Measurements from ENCODE around the gene CRTAP.
"Not testable (repeated sequence)": the region's sequence is repeated elsewhere in the genome, so short reads cannot be mapped to it uniquely, and the experiment has no call there.

The CRTAP gene

GRCh38 chr3:33099701-33100100, 14.1 kb upstream of the CRTAP start:
- no peak for DNase-seq (ENCODE audit: low spot score)

- DNase-seq (ENCODE audit: low spot score), result no peak
These were observed 13.6 kb upstream of the CRTAP start for GRCh38 chr3:33100229-33100628.

GRCh38 chr3:33103034-33103433, 10.8 kb upstream of the CRTAP start:
- DNase-seq (ENCODE audit: low spot score), result no peak

GRCh38 chr3:33103480-33103879, 10.3 kb upstream of the CRTAP start:
- no peak for DNase-seq (ENCODE audit: low spot score)

- DNase-seq (ENCODE audit: low spot score), result no peak
These were observed 9.0 kb upstream of the CRTAP start for GRCh38 chr3:33104803-33105202.

GRCh38 chr3:33105341-33105948, 8.4 kb upstream of the CRTAP start:
- no peak for DNase-seq (ENCODE audit: low spot score)

- not testable (repeated sequence) for DNase-seq (ENCODE audit: low spot score)
These were observed 7.0 kb upstream of the CRTAP start for GRCh38 chr3:33106854-33107253.

GRCh38 chr3:33111581-33111980, 2.2 kb upstream of the CRTAP start:
- DNase-seq (ENCODE audit: low spot score), result no peak

GRCh38 chr3:33114622-33115023, 809 bp downstream of the CRTAP start:
- no peak for DNase-seq (ENCODE audit: low spot score)

GRCh38 chr3:33115024-33115768, 1.4 kb downstream of the CRTAP start:
- DNase-seq (ENCODE audit: low spot score), result peak; percentile 43

- no peak for DNase-seq (ENCODE audit: low spot score)
These were observed 3.6 kb downstream of the CRTAP start for GRCh38 chr3:33117461-33117860.

GRCh38 chr3:33119891-33120290, 6.1 kb downstream of the CRTAP start:
- DNase-seq (ENCODE audit: low spot score), result no peak

- DNase-seq (ENCODE audit: low spot score), result no peak
These were observed 9.2 kb downstream of the CRTAP start for GRCh38 chr3:33122991-33123390.

- DNase-seq (ENCODE audit: low spot score), result no peak
These were observed 10.8 kb downstream of the CRTAP start for GRCh38 chr3:33124638-33125037.

GRCh38 chr3:33125840-33126239, 12.0 kb downstream of the CRTAP start:
- no peak for DNase-seq (ENCODE audit: low spot score)

GRCh38 chr3:33128706-33129105, 14.9 kb downstream of the CRTAP start:
- no peak for DNase-seq (ENCODE audit: low spot score)

- no peak for DNase-seq (ENCODE audit: low spot score)
These were observed 16.3 kb downstream of the CRTAP start for GRCh38 chr3:33130144-33130543.

GRCh38 chr3:33131331-33132018, 17.7 kb downstream of the CRTAP start:
- peak; percentile 73 for DNase-seq (ENCODE audit: low spot score)

GRCh38 chr3:33132019-33132360, 18.2 kb downstream of the CRTAP start:
- no peak for DNase-seq (ENCODE audit: low spot score)

- no peak for DNase-seq (ENCODE audit: low spot score)
These were observed 20.3 kb downstream of the CRTAP start for GRCh38 chr3:33134026-33134625.

GRCh38 chr3:33137691-33138090, 23.9 kb downstream of the CRTAP start:
- no peak for DNase-seq (ENCODE audit: low spot score)

GRCh38 chr3:33139006-33139623, 25.3 kb downstream of the CRTAP start:
- DNase-seq (ENCODE audit: low spot score), result not testable (repeated sequence)

GRCh38 chr3:33139996-33140395, 26.2 kb downstream of the CRTAP start:
- DNase-seq (ENCODE audit: low spot score), result no peak
